ENCODE results near the gene SLC40A1. TPM values are rescaled to one million over a fixed set of nuclear protein-coding genes. Genes with fewer than 3 reads are reported as not detected.

SLC40A1 gene
- total and polyA plus RNA-seq, 2 of the 8 experiments (the other 6 are each of a cell fraction or from before 2014, with no cell fraction given) = 0.03 TPM; not detected in 1

DNA sequence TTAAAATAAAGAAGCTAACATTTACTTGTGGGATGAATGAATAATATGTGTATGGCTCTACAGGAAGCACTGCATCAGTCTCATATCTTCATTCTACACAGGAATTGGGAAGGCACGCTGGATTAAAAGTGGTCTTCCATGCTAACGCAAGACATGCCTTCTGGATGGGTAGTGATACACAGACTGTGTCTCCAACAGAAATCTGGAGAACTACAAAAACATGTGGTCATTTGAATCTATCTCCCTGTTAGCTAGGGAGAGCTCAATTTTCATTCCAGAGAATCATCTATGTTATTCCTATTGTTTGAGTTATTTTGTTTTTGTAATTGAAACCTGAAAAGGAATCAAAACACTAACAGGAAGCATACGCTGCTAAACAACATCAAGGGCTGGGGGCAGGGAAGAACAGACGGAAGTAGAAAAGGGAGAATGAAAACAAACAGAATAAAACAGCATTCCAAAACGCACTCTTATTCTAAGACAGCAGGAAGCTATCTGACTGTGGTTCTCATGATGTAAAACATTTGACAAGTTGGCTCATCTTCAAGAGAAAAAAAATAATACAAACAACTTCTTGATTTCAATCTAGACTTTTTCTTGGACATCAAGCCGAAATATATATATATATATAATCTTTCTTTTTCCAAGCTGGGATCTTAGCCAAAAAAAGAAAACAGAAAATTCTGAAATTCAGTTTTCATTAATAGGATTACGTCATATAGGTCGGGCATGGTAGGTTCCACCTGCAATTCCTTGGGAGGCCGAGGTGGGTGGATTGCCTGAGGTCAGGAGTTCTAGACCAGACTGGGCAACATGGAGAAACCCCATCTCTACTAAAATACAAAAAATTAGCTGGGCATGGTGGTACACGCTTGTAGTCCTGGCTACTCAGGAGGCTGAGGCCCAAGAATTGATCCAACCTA, 49.2 kb upstream of the SLC40A1 start:
- Histone ChIP-seq H3K79me2 (ENCODE audit: control insufficient read depth in 1 of 2, insufficient read depth in 2 of 2, low read length in 2 of 2) (no peaks in the 10 kb centered on the region), H3K27me3 (replicated peaks in 1 of 4; ENCODE audit: control insufficient read depth in 3 of 4, extremely low read depth in 1 of 4, insufficient read depth in 3 of 4, low read length in 3 of 4) (no peaks in the 10 kb centered on the region), H2AK5ac (ENCODE audit: low read depth, low read length) (no peak overlapping the region), H4K8ac (ENCODE audit: extremely low read depth, insufficient read depth, low read length) (no peak overlapping the region), H3K9me3 (ENCODE audit: insufficient read depth in 2 of 2, low read depth in 1 of 2, low read length in 1 of 2) (no peaks in the 10 kb centered on the region), H4K91ac (replicated peaks; ENCODE audit: insufficient read length, low read length) (no peak overlapping the region), H3K4me1 (replicated peaks in 1 of 4; ENCODE audit: control insufficient read depth in 3 of 4, insufficient read depth in 4 of 4, low read length in 3 of 4) (no peaks in the 10 kb centered on the region; a peak in 1 of 7 replicates), H2BK15ac (ENCODE audit: low read length) (no peak overlapping the region), H3K27ac (ENCODE audit: low read depth, low read length) (no peak overlapping the region), H3K14ac (ENCODE audit: insufficient read length) (no peak overlapping the region), H2AFZ (ENCODE audit: low read length) (no peak overlapping the region), H2BK5ac (ENCODE audit: low read depth, low read length) (no peak overlapping the region), H2BK120ac (replicated peaks; ENCODE audit: low read depth, low read length) (no peak overlapping the region), H2BK12ac (ENCODE audit: low read depth, low read length) (no peak overlapping the region), H4K20me1 (replicated peaks in 1 of 2; ENCODE audit: control insufficient read depth in 1 of 2, insufficient read depth in 2 of 2, low read length in 2 of 2) (no peaks in the 10 kb centered on the region), H4K5ac (ENCODE audit: insufficient read length, low read depth, low read length) (no peak overlapping the region), H3K23ac (ENCODE audit: insufficient read length) (no peak overlapping the region), H3K4me2 (ENCODE audit: insufficient read depth in 1 of 2, low read depth in 2 of 2, low read length in 2 of 2) (no peak overlapping the region), H3K4ac (replicated peaks; ENCODE audit: insufficient read length, low read depth, low read length) (no peak overlapping the region), H3K4me3 (ENCODE audit: extremely low read depth in 1 of 4, insufficient read depth in 2 of 4, low read depth in 3 of 4, low read length in 4 of 4) (no peak overlapping the region), H2BK20ac (ENCODE audit: low read length) (no peak overlapping the region), H3K79me1 (ENCODE audit: low read depth, low read length) (no peaks in the 10 kb centered on the region), H3K18ac (ENCODE audit: extremely low read depth, low read length) (no peak overlapping the region), H3K36me3 (ENCODE audit: control insufficient read depth in 2 of 4, insufficient read depth in 4 of 4, low read length in 3 of 4) (no peaks in the 10 kb centered on the region), H3K9ac (replicated peaks in 1 of 4; ENCODE audit: extremely low read depth in 1 of 4, low read depth in 3 of 4, low read length in 3 of 4) (no peak overlapping the region), H3K56ac (replicated peaks; ENCODE audit: insufficient read length, low read depth, low read length) (no peak overlapping the region), H3K23me2 (ENCODE audit: low read depth, low read length) (no peaks in the 10 kb centered on the region)
- 87% methylated on average over 10 of the region's 10 CpGs; no CpG with 5 or more reads in 1 of the 2 experiments for WGBS, 2 experiments (ENCODE audit: extremely low coverage in 1 of 2, insufficient coverage in 1 of 2, insufficient read length in 1 of 2, insufficient replicate concordance in 2 of 2, low coverage in 1 of 2, low lambda C conversion rate in 2 of 2, missing lambda C conversion rate in 1 of 2)
- ChIA-PET POLR2A (ENCODE audit: partially characterized antibody) (no interaction called here), CTCF (ENCODE audit: partially characterized antibody) (interaction anchor here (0.6 to 2.1 kb wide), 9 partner anchors 8 to 172 kb away, joined by 3 to 9 read pairs (median 4); no protein-coding TSS in a partner anchor)
- DNase-seq (ENCODE audit: low read depth in 1 of 2, low spot score in 2 of 2) (no peak), FAIRE-seq (no peak)
- TF ChIP-seq, protein P1, sequence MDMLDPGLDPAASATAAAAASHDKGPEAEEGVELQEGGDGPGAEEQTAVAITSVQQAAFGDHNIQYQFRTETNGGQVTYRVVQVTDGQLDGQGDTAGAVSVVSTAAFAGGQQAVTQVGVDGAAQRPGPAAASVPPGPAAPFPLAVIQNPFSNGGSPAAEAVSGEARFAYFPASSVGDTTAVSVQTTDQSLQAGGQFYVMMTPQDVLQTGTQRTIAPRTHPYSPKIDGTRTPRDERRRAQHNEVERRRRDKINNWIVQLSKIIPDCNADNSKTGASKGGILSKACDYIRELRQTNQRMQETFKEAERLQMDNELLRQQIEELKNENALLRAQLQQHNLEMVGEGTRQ (IDR thresholded peaks at IDR 0.05; ENCODE audit: low read length) = no peak
- TF ChIP-seq CHD1 (IDR thresholded peaks at IDR 0.05; ENCODE audit: low read depth, low read length) = no peak
- no peak for TF ChIP-seq GTF2F1 (IDR thresholded peaks at IDR 0.05; ENCODE audit: borderline replicate concordance, low read depth, low read length)
- TF ChIP-seq NANOG (IDR thresholded peaks at IDR 0.05; ENCODE audit: insufficient read depth, low read depth, low read length, poor library complexity, severe bottlenecking) = no peak
- no peak for TF ChIP-seq HDAC2 (IDR thresholded peaks at IDR 0.05; ENCODE audit: borderline replicate concordance in 1 of 2, low read depth in 2 of 2, low read length in 2 of 2)
- no peak for TF ChIP-seq ZNF274 (IDR thresholded peaks at IDR 0.05; ENCODE audit: borderline replicate concordance, extremely low read depth, low read length)
- TF ChIP-seq RNF2 (IDR thresholded peaks at IDR 0.05; ENCODE audit: borderline replicate concordance, low read depth, low read length, missing control alignments, poor library complexity, severe bottlenecking) = no peak
- no peak for TF ChIP-seq BRCA1 (IDR thresholded peaks at IDR 0.05; ENCODE audit: low read depth, low read length)
- no peak for TF ChIP-seq ASH2L (IDR thresholded peaks at IDR 0.05; ENCODE audit: low read length)
- TF ChIP-seq SRF (IDR thresholded peaks at IDR 0.05; ENCODE audit: low read depth, low read length) = no peak

Measured in H1 (cell line).